HUES6 (cell line): Measurements from ENCODE around the gene DUSP10.

Experiments used
- H3K27ac ChIP-seq: 2 replicates; pipeline ENCODE4 v1.7.0; 2013; ENCODE audit warnings: low read depth, mild to moderate bottlenecking, low read length, inconsistent platforms
- H3K27me3 ChIP-seq: 2 replicates; pipeline ENCODE4 v1.6.1; 2013; ENCODE audit warnings: low read length; ENCODE audit not compliant: control insufficient read depth, insufficient read depth
- H3K36me3 ChIP-seq: 2 replicates; pipeline ENCODE4 v1.6.1; 2013; ENCODE audit warnings: low read length; ENCODE audit not compliant: control insufficient read depth, insufficient read depth
- H3K4me1 ChIP-seq: 2 replicates; pipeline ENCODE4 v1.6.1; 2013; ENCODE audit warnings: low read length; ENCODE audit not compliant: control insufficient read depth, insufficient read depth
- H3K4me3 ChIP-seq: 2 replicates; pipeline ENCODE4 v1.5.1; 2013; ENCODE audit warnings: low read depth, low read length
- H3K9ac ChIP-seq: one replicate; pipeline ENCODE4 v1.6.1; 2013; ENCODE audit warnings: mild to moderate bottlenecking, low read length
- H3K9me3 ChIP-seq: 2 replicates; pipeline ENCODE4 v1.6.1; 2013; ENCODE audit warnings: low read depth, low read length; ENCODE audit not compliant: control insufficient read depth, insufficient read depth

The DUSP10 gene

GRCh38 chr1:221778125-221778524, 36.2 kb upstream of the DUSP10 start:
- H3K9me3 ChIP-seq: no peaks in the 10 kb centered on the region
- no peak overlapping the region for H3K9ac ChIP-seq
- H3K27ac ChIP-seq: no peak overlapping the region
- no peaks in the 10 kb centered on the region for H3K27me3 ChIP-seq
- 0 out of 2 replicates have a peak, but pooled peaks cover 4% of the 10 kb centered on the region for H3K4me1 ChIP-seq
- H3K36me3 ChIP-seq: no peaks in the 10 kb centered on the region
- H3K4me3 ChIP-seq: no peak overlapping the region

- H3K9ac ChIP-seq: no peak overlapping the region
- no peaks in the 10 kb centered on the region for H3K36me3 ChIP-seq
- H3K27ac ChIP-seq: no peak overlapping the region
- H3K27me3 ChIP-seq: no peaks in the 10 kb centered on the region
- 0 out of 2 replicates have a peak, but pooled peaks cover 4% of the 10 kb centered on the region for H3K4me1 ChIP-seq
- no peaks in the 10 kb centered on the region for H3K9me3 ChIP-seq
- no peak overlapping the region for H3K4me3 ChIP-seq
These were observed 35.7 kb upstream of the DUSP10 start for GRCh38 chr1:221777431-221778072.

- no peaks in the 10 kb centered on the region for H3K9me3 ChIP-seq
- H3K36me3 ChIP-seq: no peaks in the 10 kb centered on the region
- no peaks in the 10 kb centered on the region for H3K27me3 ChIP-seq
- H3K9ac ChIP-seq: no peak overlapping the region
- H3K4me3 ChIP-seq: no peak overlapping the region
- no peak overlapping the region for H3K27ac ChIP-seq
- H3K4me1 ChIP-seq: no peaks in the 10 kb centered on the region
These were observed 34.8 kb upstream of the DUSP10 start for GRCh38 chr1:221776495-221777301.

- H3K4me1 ChIP-seq: no peaks in the 10 kb centered on the region
These were observed 33.3 kb upstream of the DUSP10 start for GRCh38 chr1:221775206-221775605.

GRCh38 chr1:221774054-221774842, 32.4 kb upstream of the DUSP10 start:
- Histone ChIP-seq H3K9ac (no peak overlapping the region), H3K27me3 (no peaks in the 10 kb centered on the region), H3K36me3 (no peaks in the 10 kb centered on the region), H3K27ac (no peak overlapping the region), H3K9me3 (no peaks in the 10 kb centered on the region), H3K4me1 (no peaks in the 10 kb centered on the region), H3K4me3 (no peak overlapping the region)

More at GRCh38 chr1:221775206-221775605, 33.3 kb upstream of the DUSP10 start:
- H3K36me3 ChIP-seq: no peaks in the 10 kb centered on the region
- no peaks in the 10 kb centered on the region for H3K27me3 ChIP-seq
- H3K4me3 ChIP-seq: no peak overlapping the region
- H3K9me3 ChIP-seq: no peaks in the 10 kb centered on the region
- H3K9ac ChIP-seq: no peak overlapping the region
- H3K27ac ChIP-seq: no peak overlapping the region

GRCh38 chr1:221773383-221773782, 31.5 kb upstream of the DUSP10 start:
- H3K4me3 ChIP-seq: no peak overlapping the region
- H3K9me3 ChIP-seq: no peaks in the 10 kb centered on the region
- H3K27me3 ChIP-seq: no peaks in the 10 kb centered on the region
- H3K9ac ChIP-seq: no peak overlapping the region
- no peak overlapping the region for H3K27ac ChIP-seq
- no peaks in the 10 kb centered on the region for H3K4me1 ChIP-seq
- H3K36me3 ChIP-seq: no peaks in the 10 kb centered on the region

GRCh38 chr1:221772117-221772516, 30.2 kb upstream of the DUSP10 start:
- H3K27me3 ChIP-seq: no peaks in the 10 kb centered on the region
- H3K36me3 ChIP-seq: no peaks in the 10 kb centered on the region
- H3K9ac ChIP-seq: no peak overlapping the region
- H3K9me3 ChIP-seq: no peaks in the 10 kb centered on the region
- H3K4me3 ChIP-seq: no peak overlapping the region
- no peak overlapping the region for H3K27ac ChIP-seq
- no peaks in the 10 kb centered on the region for H3K4me1 ChIP-seq

- Histone ChIP-seq H3K9me3 (no peaks in the 10 kb centered on the region), H3K9ac (no peak overlapping the region), H3K27ac (no peak overlapping the region), H3K4me3 (no peak overlapping the region), H3K36me3 (no peaks in the 10 kb centered on the region), H3K27me3 (no peaks in the 10 kb centered on the region), H3K4me1 (no peaks in the 10 kb centered on the region)
These were observed 26.7 kb upstream of the DUSP10 start for GRCh38 chr1:221768444-221769066.

- H3K36me3 ChIP-seq: no peaks in the 10 kb centered on the region
- no peaks in the 10 kb centered on the region for H3K27me3 ChIP-seq
- no peak overlapping the region for H3K4me3 ChIP-seq
- no peak overlapping the region for H3K27ac ChIP-seq
- no peak overlapping the region for H3K9ac ChIP-seq
- no peaks in the 10 kb centered on the region for H3K9me3 ChIP-seq
- H3K4me1 ChIP-seq: no peaks in the 10 kb centered on the region
These were observed 24.3 kb upstream of the DUSP10 start for GRCh38 chr1:221766210-221766609.

GRCh38 chr1:221765527-221765926, 23.6 kb upstream of the DUSP10 start:
- Histone ChIP-seq H3K4me3 (no peak overlapping the region), H3K9me3 (no peaks in the 10 kb centered on the region), H3K4me1 (no peaks in the 10 kb centered on the region), H3K27ac (no peak overlapping the region), H3K36me3 (no peaks in the 10 kb centered on the region), H3K27me3 (no peaks in the 10 kb centered on the region), H3K9ac (no peak overlapping the region)
